ENCODE measurements around the gene MGAT4B. TPM values are rescaled to one million over a fixed set of nuclear protein-coding genes. Genes with fewer than 3 reads are reported as not detected.
A peak's percentile ranks its signal among the peaks of the same experiment; 100 is the strongest.

MGAT4B gene
- total RNA-seq, 2 donors from 2014 or later, result 137 to 168 TPM

DNA sequence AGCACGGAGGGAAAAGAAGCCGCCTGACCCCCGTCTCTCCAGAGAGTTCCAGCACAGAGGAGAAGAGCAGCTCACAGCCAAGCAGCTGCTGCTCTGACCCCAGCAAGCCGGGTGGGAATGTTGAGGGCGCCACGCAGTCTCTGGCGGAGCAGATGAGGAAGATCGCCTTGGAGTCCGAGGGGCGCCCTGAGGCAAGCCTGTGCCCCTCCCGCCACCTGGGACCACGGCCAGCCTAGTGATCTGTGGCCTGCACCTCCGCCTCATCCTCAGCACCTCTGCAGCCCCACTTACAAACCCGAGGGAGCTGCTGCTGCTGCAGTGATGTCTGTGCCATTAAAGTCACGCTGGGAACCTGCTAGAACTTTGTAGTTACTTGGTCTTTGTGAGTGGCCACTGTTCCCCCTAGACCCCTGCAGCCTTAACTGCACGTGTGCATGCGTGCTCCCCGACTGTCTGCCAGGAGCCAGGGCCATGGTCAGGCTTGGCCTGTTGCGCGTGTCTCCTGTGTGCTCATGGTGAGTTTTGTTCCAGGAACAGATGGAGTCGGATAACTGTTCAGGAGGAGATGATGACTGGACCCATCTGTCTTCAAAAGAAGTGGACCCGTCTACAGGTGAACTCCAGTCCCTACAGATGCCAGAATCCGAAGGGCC is 26.5 kb upstream of the MGAT4B start:
- H3K9me3 ChIP-seq (ENCODE audit: control insufficient read depth, low read length, poor library complexity, severe bottlenecking), result no peaks in the 10 kb centered on the region
- H3K4me3 Mint-ChIP-seq, result peak overlapping the region; percentile 25
- no peaks in the 10 kb centered on the region for H3K27me3 Mint-ChIP-seq
- H3K27ac Mint-ChIP-seq, result peak overlapping the region; percentile 87
- no peak for ATAC-seq
- no peak for DNase-seq
- peaks cover 25% of the 10 kb centered on the region for H3K4me1 Mint-ChIP-seq
- H3K36me3 Mint-ChIP-seq (ENCODE audit: low read depth), result peaks cover 10% of the 10 kb centered on the region

- Mint-ChIP-seq H3K27me3 (no peaks in the 10 kb centered on the region), H3K4me3 (peak overlapping the region; percentile 19), H3K36me3 (ENCODE audit: low read depth) (peaks cover 10% of the 10 kb centered on the region), H3K4me1 (peaks cover 23% of the 10 kb centered on the region), H3K27ac (peak overlapping the region; percentile 77)
- no peaks in the 10 kb centered on the region for H3K9me3 ChIP-seq (ENCODE audit: control insufficient read depth, low read length, poor library complexity, severe bottlenecking)
- DNase-seq, result no peak
- no peak for ATAC-seq
Measured at GRCh38 chr5:179832039-179832745, 25.5 kb upstream of the MGAT4B start.

GRCh38 chr5:179830818-179831468 is 24.3 kb upstream of the MGAT4B start:
- ATAC-seq (no peak), DNase-seq (no peak)
- Mint-ChIP-seq H3K27me3 (no peaks in the 10 kb centered on the region), H3K4me3 (peak overlapping the region; percentile 52), H3K27ac (peak overlapping the region; percentile 90), H3K36me3 (ENCODE audit: low read depth) (peaks cover 7% of the 10 kb centered on the region), H3K4me1 (peaks cover 12% of the 10 kb centered on the region)
- H3K9me3 ChIP-seq (ENCODE audit: control insufficient read depth, low read length, poor library complexity, severe bottlenecking), result no peaks in the 10 kb centered on the region

DNA sequence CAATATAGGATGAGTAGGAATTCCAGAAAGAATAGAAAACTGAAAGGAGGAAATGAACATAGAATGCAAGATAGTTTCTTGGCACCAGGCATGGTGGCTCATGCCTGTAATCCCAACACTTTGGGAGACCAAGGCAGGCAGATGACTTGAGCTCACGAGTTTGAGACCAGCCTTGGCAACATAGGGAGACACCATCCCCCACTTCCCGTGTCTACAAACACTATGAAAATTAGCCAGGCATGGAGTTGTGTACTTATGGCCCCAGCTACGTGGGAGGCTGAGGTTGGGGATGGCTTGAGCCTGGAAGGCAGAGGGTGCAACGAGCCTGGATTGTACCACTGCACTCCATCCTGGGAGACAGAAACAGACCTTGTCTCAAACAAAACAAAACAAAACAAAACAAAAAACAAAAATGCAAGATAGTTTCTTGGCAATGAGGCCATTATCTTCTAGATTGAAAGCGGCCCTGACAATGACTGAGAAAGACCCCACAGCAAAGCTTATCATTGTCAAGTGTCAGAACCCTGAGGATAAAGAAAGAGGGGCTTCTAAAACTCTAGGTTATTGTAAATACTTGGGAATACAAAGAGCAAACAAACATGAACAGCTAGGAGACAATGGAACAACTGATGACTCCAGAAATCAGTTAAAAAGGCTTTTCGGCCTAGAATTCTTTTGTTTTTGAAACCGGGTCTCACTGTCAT is 23.2 kb upstream of the MGAT4B start:
- no peak for ATAC-seq
- peak overlapping the region; percentile 90 for H3K27ac Mint-ChIP-seq

GRCh38 chr5:179828756-179829421 is 22.2 kb upstream of the MGAT4B start:
- peak overlapping the region; percentile 90 for H3K27ac Mint-ChIP-seq
- no peak for DNase-seq
- no peaks in the 10 kb centered on the region for H3K27me3 Mint-ChIP-seq
- peak overlapping the region; percentile 31 for H3K4me3 Mint-ChIP-seq
- no peak for ATAC-seq
- peaks cover 14% of the 10 kb centered on the region for H3K4me1 Mint-ChIP-seq
- H3K36me3 Mint-ChIP-seq (ENCODE audit: low read depth), result peaks cover 10% of the 10 kb centered on the region
- no peaks in the 10 kb centered on the region for H3K9me3 ChIP-seq (ENCODE audit: control insufficient read depth, low read length, poor library complexity, severe bottlenecking)

More for the DNA sequence above, 23.2 kb upstream of the MGAT4B start:
- Mint-ChIP-seq H3K4me3 (no peak overlapping the region), H3K4me1 (peaks cover 10% of the 10 kb centered on the region), H3K36me3 (ENCODE audit: low read depth) (peaks cover 7% of the 10 kb centered on the region), H3K27me3 (no peaks in the 10 kb centered on the region)
- H3K9me3 ChIP-seq (ENCODE audit: control insufficient read depth, low read length, poor library complexity, severe bottlenecking), result no peaks in the 10 kb centered on the region
- no peak for DNase-seq

DNA sequence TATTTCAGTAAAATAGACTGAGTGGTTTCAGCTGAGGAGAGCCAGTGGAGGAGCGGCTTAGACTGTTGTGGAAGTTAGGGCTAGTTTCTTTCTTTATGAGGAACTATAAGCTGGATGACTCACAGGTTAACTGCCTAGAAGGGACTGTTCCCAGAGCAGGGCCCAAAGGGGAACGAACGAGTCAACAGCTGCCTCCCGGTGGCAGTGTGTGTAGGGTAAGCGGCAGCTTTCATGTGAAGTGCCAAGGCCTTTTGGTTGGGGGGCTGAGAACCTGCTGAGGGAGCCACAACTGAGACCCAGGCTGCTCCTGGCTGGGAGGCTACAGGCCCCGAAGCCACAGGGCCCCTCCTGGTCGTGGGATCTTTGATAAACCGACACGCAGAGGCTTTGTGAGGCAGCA is 21.0 kb upstream of the MGAT4B start:
- ATAC-seq, result peak; percentile 16
- peaks cover 18% of the 10 kb centered on the region for H3K4me1 Mint-ChIP-seq

DNA sequence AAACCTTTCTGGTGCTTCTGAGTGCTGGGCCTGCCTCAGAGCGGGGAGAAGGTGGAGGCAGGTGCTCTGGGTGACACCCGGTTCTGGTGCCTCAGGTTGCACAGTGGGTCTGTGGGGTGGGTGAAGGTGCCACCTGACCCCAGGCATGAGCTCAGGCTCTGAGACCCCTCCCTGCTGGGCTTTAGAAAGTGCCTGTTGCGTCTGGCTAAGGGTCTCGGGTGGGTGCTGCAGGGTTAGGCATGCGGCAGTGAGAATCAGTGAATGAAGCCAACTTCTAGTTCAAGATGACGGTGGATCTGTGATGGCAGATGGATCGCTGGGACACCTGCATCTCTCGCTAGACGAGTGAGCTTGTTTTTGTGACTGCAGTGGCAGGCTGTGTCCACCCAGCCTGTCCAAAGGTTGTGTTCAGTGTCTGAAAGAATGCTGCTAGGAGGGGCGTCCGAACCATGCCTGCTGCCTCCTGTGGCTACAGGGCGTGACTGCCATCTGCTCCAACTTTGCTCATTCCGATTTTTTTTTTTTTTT is 19.1 kb upstream of the MGAT4B start:
- peak overlapping the region; percentile 90 for H3K27ac Mint-ChIP-seq
- peaks cover 25% of the 10 kb centered on the region for H3K4me1 Mint-ChIP-seq
- peaks cover 5% of the 10 kb centered on the region for H3K36me3 Mint-ChIP-seq (ENCODE audit: low read depth)

More for the DNA sequence above, 21.0 kb upstream of the MGAT4B start:
- Mint-ChIP-seq H3K36me3 (ENCODE audit: low read depth) (peaks cover 5% of the 10 kb centered on the region), H3K27ac (peak overlapping the region; percentile 90), H3K4me3 (peak overlapping the region; percentile 43), H3K27me3 (no peaks in the 10 kb centered on the region)
- no peak for DNase-seq
- H3K9me3 ChIP-seq (ENCODE audit: control insufficient read depth, low read length, poor library complexity, severe bottlenecking), result no peaks in the 10 kb centered on the region

DNA sequence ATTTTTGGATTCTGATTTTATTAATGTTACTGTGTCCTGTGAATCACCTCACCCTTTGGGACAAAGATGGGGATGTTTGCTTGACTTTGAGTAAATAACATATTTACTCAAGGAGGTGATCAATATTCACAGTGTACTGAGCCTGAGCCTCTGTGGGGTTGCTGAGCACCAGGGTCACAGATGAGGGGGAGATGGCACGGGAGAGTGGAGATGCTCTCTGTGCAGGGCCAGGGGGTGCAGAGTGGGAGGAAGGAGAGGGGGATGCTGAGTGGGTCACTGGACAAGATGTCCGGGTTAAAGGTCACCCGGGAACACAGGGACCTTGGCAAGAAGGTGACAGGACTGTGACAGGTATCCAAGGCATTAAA is 18.1 kb upstream of the MGAT4B start:
- Mint-ChIP-seq H3K4me3 (peak overlapping the region; percentile 41), H3K4me1 (peaks cover 32% of the 10 kb centered on the region), H3K27me3 (no peaks in the 10 kb centered on the region), H3K27ac (peak overlapping the region; percentile 97), H3K36me3 (ENCODE audit: low read depth) (peaks cover 5% of the 10 kb centered on the region)
- DNase-seq (no peak), ATAC-seq (no peak)
- H3K9me3 ChIP-seq (ENCODE audit: control insufficient read depth, low read length, poor library complexity, severe bottlenecking), result no peaks in the 10 kb centered on the region

More for the DNA sequence above, 19.1 kb upstream of the MGAT4B start:
- DNase-seq (no peak), ATAC-seq (no peak)
- no peaks in the 10 kb centered on the region for H3K9me3 ChIP-seq (ENCODE audit: control insufficient read depth, low read length, poor library complexity, severe bottlenecking)
- H3K4me3 Mint-ChIP-seq, result peak overlapping the region; percentile 53
- H3K27me3 Mint-ChIP-seq, result no peaks in the 10 kb centered on the region

- peak overlapping the region; percentile 52 for H3K4me3 Mint-ChIP-seq
- H3K9me3 ChIP-seq (ENCODE audit: control insufficient read depth, low read length, poor library complexity, severe bottlenecking), result no peaks in the 10 kb centered on the region
- peaks cover 5% of the 10 kb centered on the region for H3K36me3 Mint-ChIP-seq (ENCODE audit: low read depth)
- ATAC-seq, result no peak
- no peaks in the 10 kb centered on the region for H3K27me3 Mint-ChIP-seq
- DNase-seq, result no peak
- peak overlapping the region; percentile 97 for H3K27ac Mint-ChIP-seq
- H3K4me1 Mint-ChIP-seq, result peaks cover 35% of the 10 kb centered on the region
Measured at GRCh38 chr5:179823937-179824744, 17.5 kb upstream of the MGAT4B start.

DNA sequence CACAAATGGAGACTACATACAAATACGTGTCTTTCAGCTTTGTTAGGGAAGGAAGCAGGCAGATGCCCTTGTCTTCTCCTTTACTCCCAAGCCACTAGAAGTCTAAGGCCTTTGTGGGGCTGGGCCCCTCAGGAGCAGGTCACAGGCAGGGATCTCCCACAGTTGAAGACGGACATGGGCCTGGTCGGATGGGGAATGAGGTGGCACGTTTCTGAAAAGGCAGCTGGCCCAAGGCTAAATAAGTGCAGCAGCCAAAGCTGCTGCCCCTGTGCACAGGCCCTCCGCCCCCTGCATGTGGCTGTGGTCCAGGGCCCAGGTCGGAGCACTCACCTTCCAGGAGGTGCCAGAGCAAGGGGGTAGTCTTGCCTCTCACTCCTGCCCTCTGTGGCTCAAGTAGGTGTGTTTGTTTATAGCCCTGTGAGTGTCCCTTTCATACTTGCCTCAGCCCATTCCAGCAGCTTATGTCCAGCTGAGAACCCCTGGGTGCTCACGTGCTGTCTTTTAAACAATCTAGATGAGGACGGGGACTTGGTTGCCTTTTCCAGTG is 15.9 kb upstream of the MGAT4B start:
- Mint-ChIP-seq H3K27me3 (no peaks in the 10 kb centered on the region), H3K27ac (peak overlapping the region; percentile 97), H3K4me3 (peak overlapping the region; percentile 95), H3K36me3 (ENCODE audit: low read depth) (peaks cover 3% of the 10 kb centered on the region), H3K4me1 (peaks cover 39% of the 10 kb centered on the region)
- ATAC-seq (no peak), DNase-seq (no peak)
- H3K9me3 ChIP-seq (ENCODE audit: control insufficient read depth, low read length, poor library complexity, severe bottlenecking), result no peaks in the 10 kb centered on the region

- ATAC-seq (no peak), DNase-seq (no peak)
- Mint-ChIP-seq H3K27ac (peak overlapping the region; percentile 97), H3K4me1 (peaks cover 42% of the 10 kb centered on the region), H3K27me3 (no peaks in the 10 kb centered on the region), H3K36me3 (ENCODE audit: low read depth) (peaks cover 3% of the 10 kb centered on the region), H3K4me3 (peak overlapping the region; percentile 95)
- H3K9me3 ChIP-seq (ENCODE audit: control insufficient read depth, low read length, poor library complexity, severe bottlenecking), result no peaks in the 10 kb centered on the region
Measured at GRCh38 chr5:179822059-179822432, 15.4 kb upstream of the MGAT4B start.
